MCF 10A (cell line): ENCODE measurements around the gene COMMD10. TPM values are rescaled to one million over a fixed set of nuclear protein-coding genes. Genes with fewer than 3 reads are reported as not detected.

Source experiments
- BruUV-seq: library from RNA; stranded (reverse); fragments of 400-500 nt; replicated peaks from 2 replicates; lab custom pipeline; 2021; lab: Mats Ljungman, UMichigan
- CTCF ChIA-PET: fragments of 300-600 bp; sonication (Branson Sonifier 250); formaldehyde crosslinking; extraction: SDS; loops from one replicate; lab custom pipeline; 2021; ENCODE audit warnings: antibody characterized with exemption, inconsistent platforms; lab: Yijun Ruan, JAX
- POLR2A ChIA-PET: fragments of 300-600, 350-650 bp; sonication (Branson Sonifier 250); formaldehyde crosslinking; extraction: SDS; loops from one replicate; lab custom pipeline; 2020; ENCODE audit warnings: antibody characterized with exemption, inconsistent platforms; lab: Yijun Ruan, JAX
- DNase-seq: peaks from one replicate; pipeline ENCODE4 v3.0.0-alpha.2; 2018; ENCODE audit not compliant: unreplicated experiment
- H3K27ac Mint-ChIP-seq: one replicate; pipeline ENCODE4 v1.8.0; 2022; ENCODE audit warnings: mild to moderate bottlenecking, low read depth, mixed read lengths; ENCODE audit not compliant: unreplicated experiment
- H3K27me3 Mint-ChIP-seq: one replicate; pipeline ENCODE4 v1.8.0; 2022; ENCODE audit warnings: mixed read lengths; ENCODE audit not compliant: insufficient read depth, unreplicated experiment
- H3K36me3 Mint-ChIP-seq: one replicate; pipeline ENCODE4 v1.8.0; 2022; ENCODE audit warnings: mild to moderate bottlenecking, moderate library complexity, mixed read lengths; ENCODE audit not compliant: insufficient read depth, unreplicated experiment
- H3K4me1 Mint-ChIP-seq: one replicate; pipeline ENCODE4 v1.8.0; 2022; ENCODE audit warnings: mixed read lengths; ENCODE audit not compliant: insufficient read depth, unreplicated experiment
- H3K4me3 Mint-ChIP-seq: one replicate; pipeline ENCODE4 v1.8.0; 2022; ENCODE audit warnings: mild to moderate bottlenecking, moderate library complexity, mixed read lengths; ENCODE audit not compliant: unreplicated experiment
- H3K9me3 Mint-ChIP-seq: one replicate; pipeline ENCODE4 v1.8.0; 2022; ENCODE audit warnings: mixed read lengths; ENCODE audit not compliant: unreplicated experiment
- CTCF ChIP-seq: fragments of 200-600 bp; IDR thresholded peaks from one replicate; pipeline ENCODE4 v1.8.0; 2022; ENCODE audit warnings: antibody characterized with exemption, mild to moderate bottlenecking; ENCODE audit not compliant: unreplicated experiment
- intact Hi-C: fragments of 100-400 bp; cut with micrococcal nuclease; formaldehyde crosslinking; loops from 2 replicates; pipeline ENCODE4 v1.14.1; 2022
- total RNA-seq: library from RNA; stranded (reverse); gene quantifications from 2 replicates; pipeline ENCODE4 v1.2.3, GENCODE V29; 2022

COMMD10 gene
- total RNA-seq, 1 experiment from 2014 or later = 23.2 TPM

GRCh38 chr5:116281309-116281708 lies 196.5 kb downstream of the COMMD10 start:
- BruUV-seq = no TSS peak
- H3K9me3 Mint-ChIP-seq = peaks cover 7% of the 10 kb centered on the region
- H3K36me3 Mint-ChIP-seq = peaks cover 5% of the 10 kb centered on the region
- peaks cover 6% of the 10 kb centered on the region for H3K4me1 Mint-ChIP-seq
- ChIA-PET POLR2A (no interaction called here), CTCF (interaction anchor here (0.6 kb wide), 1 partner anchor 51 kb away, joined by 3 read pairs; no protein-coding TSS in a partner anchor)
- no peak for DNase-seq
- no peak for TF ChIP-seq CTCF
- no peak overlapping the region for H3K27ac Mint-ChIP-seq
- intact Hi-C loops = no loop called here
- H3K4me3 Mint-ChIP-seq = no peak overlapping the region
- H3K27me3 Mint-ChIP-seq = no peaks in the 10 kb centered on the region

- no peaks in the 10 kb centered on the region for H3K27me3 Mint-ChIP-seq
- H3K27ac Mint-ChIP-seq = no peak overlapping the region
- peaks cover 16% of the 10 kb centered on the region for H3K9me3 Mint-ChIP-seq
- no TSS peak for BruUV-seq
- no peak for DNase-seq
- intact Hi-C loops = no loop called here
- H3K4me1 Mint-ChIP-seq = peaks cover 5% of the 10 kb centered on the region
- peaks cover 1% of the 10 kb centered on the region for H3K36me3 Mint-ChIP-seq
- no peak for TF ChIP-seq CTCF
- H3K4me3 Mint-ChIP-seq = no peak overlapping the region
- ChIA-PET CTCF (interaction anchor here (0.6 to 0.7 kb wide), 2 partner anchors 154 to 373 kb away, joined by 3 to 4 read pairs; no protein-coding TSS in a partner anchor), POLR2A (no interaction called here)
These were observed 203.7 kb downstream of the COMMD10 start for GRCh38 chr5:116288524-116288923.

GRCh38 chr5:116289276-116289675 lies 204.5 kb downstream of the COMMD10 start:
- intact Hi-C loops = no loop called here
- DNase-seq = peak; percentile 3
- CTCF ChIA-PET = interaction anchor here (0.6 kb wide), 1 partner anchor 373 kb away, joined by 4 read pairs; no protein-coding TSS in a partner anchor

GRCh38 chr5:116291271-116291670 lies 206.4 kb downstream of the COMMD10 start:
- Mint-ChIP-seq H3K4me1 (peaks cover 5% of the 10 kb centered on the region), H3K4me3 (no peak overlapping the region), H3K27me3 (no peaks in the 10 kb centered on the region), H3K27ac (no peak overlapping the region), H3K9me3 (peaks cover 16% of the 10 kb centered on the region), H3K36me3 (no peaks in the 10 kb centered on the region)
- no TSS peak for BruUV-seq
- no peak for DNase-seq
- no peak for TF ChIP-seq CTCF
- ChIA-PET POLR2A (no interaction called here), CTCF (no interaction called here)
- intact Hi-C loops = no loop called here

More at GRCh38 chr5:116289276-116289675, 204.5 kb downstream of the COMMD10 start:
- no peak overlapping the region for H3K27ac Mint-ChIP-seq
- TF ChIP-seq CTCF = no peak
- POLR2A ChIA-PET = no interaction called here
- no peak overlapping the region for H3K4me3 Mint-ChIP-seq
- peaks cover 5% of the 10 kb centered on the region for H3K4me1 Mint-ChIP-seq
- H3K27me3 Mint-ChIP-seq = no peaks in the 10 kb centered on the region
- H3K9me3 Mint-ChIP-seq = peaks cover 16% of the 10 kb centered on the region
- H3K36me3 Mint-ChIP-seq = no peaks in the 10 kb centered on the region
- no TSS peak for BruUV-seq
